Measurements from ENCODE around the gene TM4SF18. TPM values are rescaled to one million over a fixed set of nuclear protein-coding genes. Genes with fewer than 3 reads are reported as not detected.

The TM4SF18 gene
- total RNA-seq, 1 donor from 2014 or later: not detected

GRCh38 chr3:149271669-149272068 lies 61.8 kb downstream of the TM4SF18 start:
- Mint-ChIP-seq H3K4me1 (peaks cover 4% of the 10 kb centered on the region), H3K9me3 (no peaks in the 10 kb centered on the region), H3K27ac (no peak overlapping the region), H3K36me3 (no peaks in the 10 kb centered on the region), H3K27me3 (ENCODE audit: insufficient read depth, low read depth) (no peaks in the 10 kb centered on the region), H3K4me3 (no peak overlapping the region)
- Histone ChIP-seq H3K27me3 (no peaks in the 10 kb centered on the region), H2AFZ (replicated peaks) (no peak overlapping the region), H3F3A (ENCODE audit: low read depth) (no peaks in the 10 kb centered on the region), H3K36me3 (no peaks in the 10 kb centered on the region), H3K27ac (no peak overlapping the region), H3K4me3 (no peak overlapping the region), H3K9ac (no peak overlapping the region), H3K79me2 (ENCODE audit: low read depth) (no peaks in the 10 kb centered on the region), H3K4me1 (no peaks in the 10 kb centered on the region), H4K20me1 (ENCODE audit: low read depth) (no peaks in the 10 kb centered on the region), H3K4me2 (no peak overlapping the region), H3K9me3 (ENCODE audit: low read depth) (no peaks in the 10 kb centered on the region)
- no peak for TF ChIP-seq EZH2 (IDR thresholded peaks at IDR 0.05)
- TF ChIP-seq CTCF (IDR thresholded peaks at IDR 0.05): no peak
- TF ChIP-seq EZH2phosphoT487 (IDR thresholded peaks at IDR 0.05): no peak
- DNase-seq (ENCODE audit: low spot score): no peak

- H2AFZ ChIP-seq (replicated peaks): no peak overlapping the region
- no peak overlapping the region for H3K4me2 ChIP-seq
- H3K4me1 Mint-ChIP-seq: peaks cover 4% of the 10 kb centered on the region
Observed at GRCh38 chr3:149270180-149270579, 63.3 kb downstream of the TM4SF18 start.

GRCh38 chr3:149269687-149270086 lies 63.7 kb downstream of the TM4SF18 start:
- Histone ChIP-seq H3K4me2 (no peak overlapping the region), H3K36me3 (no peaks in the 10 kb centered on the region), H3K4me1 (no peaks in the 10 kb centered on the region), H3K27me3 (no peaks in the 10 kb centered on the region), H3F3A (ENCODE audit: low read depth) (no peaks in the 10 kb centered on the region), H3K27ac (no peak overlapping the region), H3K4me3 (no peak overlapping the region), H3K79me2 (ENCODE audit: low read depth) (no peaks in the 10 kb centered on the region), H3K9me3 (ENCODE audit: low read depth) (no peaks in the 10 kb centered on the region), H2AFZ (replicated peaks) (no peak overlapping the region), H4K20me1 (ENCODE audit: low read depth) (no peaks in the 10 kb centered on the region), H3K9ac (no peak overlapping the region)
- H3K27me3 Mint-ChIP-seq (ENCODE audit: insufficient read depth, low read depth): no peaks in the 10 kb centered on the region
- no peak overlapping the region for H3K4me3 Mint-ChIP-seq
- no peak for TF ChIP-seq EZH2phosphoT487 (IDR thresholded peaks at IDR 0.05)
- TF ChIP-seq CTCF (IDR thresholded peaks at IDR 0.05): no peak
- TF ChIP-seq EZH2 (IDR thresholded peaks at IDR 0.05): no peak
- peaks cover 4% of the 10 kb centered on the region for H3K4me1 Mint-ChIP-seq
- no peaks in the 10 kb centered on the region for H3K36me3 Mint-ChIP-seq
- H3K9me3 Mint-ChIP-seq: no peaks in the 10 kb centered on the region
- DNase-seq (ENCODE audit: low spot score): no peak
- H3K27ac Mint-ChIP-seq: no peak overlapping the region

More at GRCh38 chr3:149270180-149270579, 63.3 kb downstream of the TM4SF18 start:
- Histone ChIP-seq H3K27ac (no peak overlapping the region), H4K20me1 (ENCODE audit: low read depth) (no peaks in the 10 kb centered on the region), H3K4me1 (no peaks in the 10 kb centered on the region), H3F3A (ENCODE audit: low read depth) (no peaks in the 10 kb centered on the region), H3K27me3 (no peaks in the 10 kb centered on the region), H3K4me3 (no peak overlapping the region), H3K79me2 (ENCODE audit: low read depth) (no peaks in the 10 kb centered on the region), H3K9me3 (ENCODE audit: low read depth) (no peaks in the 10 kb centered on the region), H3K9ac (no peak overlapping the region), H3K36me3 (no peaks in the 10 kb centered on the region)
- DNase-seq (ENCODE audit: low spot score): no peak
- H3K27me3 Mint-ChIP-seq (ENCODE audit: insufficient read depth, low read depth): no peaks in the 10 kb centered on the region
- no peak overlapping the region for H3K27ac Mint-ChIP-seq
- no peaks in the 10 kb centered on the region for H3K9me3 Mint-ChIP-seq
- no peaks in the 10 kb centered on the region for H3K36me3 Mint-ChIP-seq
- no peak for TF ChIP-seq CTCF (IDR thresholded peaks at IDR 0.05)
- no peak for TF ChIP-seq EZH2phosphoT487 (IDR thresholded peaks at IDR 0.05)
- TF ChIP-seq EZH2 (IDR thresholded peaks at IDR 0.05): no peak
- H3K4me3 Mint-ChIP-seq: no peak overlapping the region

Other genes starting within 250 kb of the TM4SF18 start
- gene HLTF, start 247.1 kb downstream of the TM4SF18 start, total RNA-seq (ENCODE audit: low replicate concordance): 39.5 and 76.1 TPM in 2 replicates
- 24.4 and 32.3 TPM in 2 replicates for gene HPS3, start 204.0 kb downstream of the TM4SF18 start, total RNA-seq (ENCODE audit: low replicate concordance)
- gene CP, start 111.8 kb downstream of the TM4SF18 start, total RNA-seq (ENCODE audit: low replicate concordance): 0.90 TPM in 1 of 2 replicates, not detected in the other
- gene TM4SF1, start 44.0 kb upstream of the TM4SF18 start, total RNA-seq (ENCODE audit: low replicate concordance): not detected in 2 replicates
- 0.15 TPM in 1 of 2 replicates, not detected in the other for gene TM4SF4, start 141.1 kb upstream of the TM4SF18 start, total RNA-seq (ENCODE audit: low replicate concordance)

Data from neural progenitor cell (in vitro differentiated cells).